HG03469 (cell line): ENCODE results near the gene CCL8.

ENCODE experiments used
- ATAC-seq: cut with Tn5 transposase; IDR thresholded peaks from one replicate; pipeline ENCODE4 v1.9.1; 2021; ENCODE audit warnings: mild to moderate bottlenecking, moderate library complexity, moderate number of reproducible peaks; ENCODE audit not compliant: unreplicated experiment

The CCL8 gene

DNA sequence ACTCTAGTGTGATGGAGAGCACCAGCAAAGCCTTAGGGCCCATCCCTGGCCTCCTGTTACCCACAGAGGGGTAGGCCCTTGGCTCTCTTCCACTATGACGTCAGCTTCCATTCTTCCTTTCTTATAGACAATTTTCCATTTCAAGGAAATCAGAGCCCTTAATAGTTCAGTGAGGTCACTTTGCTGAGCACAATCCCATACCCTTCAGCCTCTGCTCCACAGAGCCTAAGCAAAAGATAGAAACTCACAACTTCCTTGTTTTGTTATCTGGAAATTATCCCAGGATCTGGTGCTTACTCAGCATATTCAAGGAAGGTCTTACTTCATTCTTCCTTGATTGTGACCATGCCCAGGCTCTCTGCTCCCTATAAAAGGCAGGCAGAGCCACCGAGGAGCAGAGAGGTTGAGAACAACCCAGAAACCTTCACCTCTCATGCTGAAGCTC is at the start of gene CCL8:
CCL8 (plus strand) TSS at position 397 of the 445 bp plus-strand sequence. CDS start 67 bp downstream, outside the sequence.
- ATAC-seq = no peak

GRCh38 chr17:34269969-34270368 is 49.3 kb upstream of the CCL8 start, which contains the start of gene CCL7:
CCL7 (plus strand) TSS chr17:34270221; CDS start chr17:34270291, 70 bp downstream.
- ATAC-seq = no peak

- ATAC-seq = no peak
Measured at GRCh38 chr17:34275881-34276280, 43.4 kb upstream of the CCL8 start.

- no peak for ATAC-seq
Measured at GRCh38 chr17:34276826-34277225, 42.4 kb upstream of the CCL8 start.

DNA sequence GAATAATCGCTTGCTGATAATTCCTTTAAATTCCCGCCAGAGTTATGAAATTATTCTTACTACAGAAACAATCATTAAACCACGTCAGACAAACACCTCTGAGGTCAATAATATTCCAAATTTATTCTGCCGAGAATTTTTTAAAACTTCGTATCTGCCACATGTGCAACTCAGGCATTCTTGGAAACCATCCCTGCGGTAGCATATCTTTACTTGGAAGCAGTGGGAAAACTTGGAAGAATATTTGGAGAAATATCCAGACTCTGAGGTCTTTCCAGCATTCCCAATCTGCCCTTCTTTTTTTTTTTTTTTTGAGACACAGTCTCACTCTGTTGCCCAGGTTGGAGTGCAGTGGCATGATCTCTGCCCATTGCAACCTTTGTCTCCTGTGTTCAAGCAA is 35.7 kb upstream of the CCL8 start:
- ATAC-seq = no peak

GRCh38 chr17:34285286-34285792 is 33.9 kb upstream of the CCL8 start, which contains the start of gene CCL11:
CCL11 (plus strand) TSS chr17:34285742; CDS start chr17:34285809, 67 bp downstream.
- no peak for ATAC-seq

GRCh38 chr17:34287875-34288274 is 31.4 kb upstream of the CCL8 start:
- ATAC-seq = no peak

- ATAC-seq = no peak
Measured at GRCh38 chr17:34290586-34290985, 28.6 kb upstream of the CCL8 start.

- ATAC-seq = no peak
Measured at GRCh38 chr17:34291721-34292348, 27.4 kb upstream of the CCL8 start.

DNA sequence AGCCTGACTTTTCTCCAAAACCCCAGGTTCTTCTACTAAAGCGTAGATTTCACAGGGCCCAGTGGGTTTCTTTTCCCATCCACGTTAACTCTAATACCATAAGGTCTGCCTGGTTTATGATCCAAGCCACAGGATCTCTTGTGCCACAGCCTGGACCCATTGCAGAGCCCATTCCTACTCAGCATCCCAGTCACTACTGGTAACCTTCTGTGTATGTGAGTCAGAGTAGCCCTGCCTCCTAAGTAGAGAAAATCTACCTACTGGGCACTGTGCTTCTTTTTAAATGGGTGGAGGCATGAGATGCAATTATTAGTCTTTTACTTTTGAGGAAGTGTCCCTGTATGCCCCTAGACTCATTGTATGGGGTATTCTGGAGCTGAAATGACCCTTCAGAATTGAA is 20.2 kb upstream of the CCL8 start:
- ATAC-seq = no peak

GRCh38 chr17:34299956-34300577 is 19.2 kb upstream of the CCL8 start:
- ATAC-seq = no peak

DNA sequence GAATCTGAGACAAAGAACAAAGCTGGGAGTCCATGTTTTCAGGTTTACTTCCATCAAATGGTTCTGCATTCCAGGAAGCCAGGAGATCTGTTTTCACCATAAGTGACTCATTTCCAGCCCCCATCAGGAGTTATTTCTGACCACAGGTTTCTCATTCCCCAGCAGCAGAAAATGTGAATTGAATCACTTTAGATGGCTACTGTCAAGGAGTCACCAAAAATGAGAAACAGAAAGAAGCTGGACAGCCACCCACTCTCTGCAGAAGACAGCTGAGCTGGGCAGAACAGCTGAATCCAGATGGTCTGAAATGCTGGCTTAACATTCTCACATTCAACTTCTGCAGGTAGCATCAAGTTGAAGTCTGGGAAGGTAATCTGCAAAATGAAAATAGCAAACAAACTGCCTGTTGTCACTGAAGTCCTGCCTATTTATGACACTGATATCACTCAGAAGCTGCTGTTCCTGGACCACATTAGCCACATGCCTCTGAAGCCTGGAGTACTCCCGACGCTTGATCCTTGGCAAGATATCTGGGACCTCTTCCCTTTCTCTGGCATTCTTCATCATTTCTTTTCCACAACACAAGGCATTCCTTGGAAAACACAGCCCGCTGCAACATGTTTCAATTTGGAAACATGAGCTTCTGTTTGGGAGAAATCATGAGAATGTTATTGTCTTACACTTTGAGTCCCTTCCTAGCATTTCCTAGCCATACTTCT is 18.4 kb upstream of the CCL8 start:
- no peak for ATAC-seq

GRCh38 chr17:34301986-34302385 is 17.2 kb upstream of the CCL8 start:
- no peak for ATAC-seq

- no peak for ATAC-seq
Measured at GRCh38 chr17:34302636-34303035, 16.6 kb upstream of the CCL8 start.

- ATAC-seq = no peak
Measured at GRCh38 chr17:34303606-34304005, 15.6 kb upstream of the CCL8 start.

DNA sequence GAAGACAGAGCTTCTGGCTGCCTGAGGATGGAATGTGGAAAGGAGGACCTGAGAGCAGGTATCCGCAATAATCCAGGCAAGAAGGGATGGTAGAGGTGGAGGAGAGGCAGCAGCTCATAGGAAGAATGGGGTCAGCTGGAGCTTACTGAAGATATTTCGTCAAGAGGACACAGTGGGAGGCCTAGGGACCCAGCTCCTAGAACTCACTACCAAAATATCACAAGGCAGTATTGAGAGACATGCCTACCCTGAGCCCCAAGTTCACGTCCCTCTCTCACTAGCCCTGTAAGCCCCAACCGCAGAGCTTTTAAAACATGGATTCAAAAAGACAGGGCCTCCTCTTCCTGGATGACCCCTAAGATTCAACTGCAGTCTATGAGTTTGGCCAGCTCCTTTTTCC is 14.2 kb upstream of the CCL8 start:
- ATAC-seq = no peak

DNA sequence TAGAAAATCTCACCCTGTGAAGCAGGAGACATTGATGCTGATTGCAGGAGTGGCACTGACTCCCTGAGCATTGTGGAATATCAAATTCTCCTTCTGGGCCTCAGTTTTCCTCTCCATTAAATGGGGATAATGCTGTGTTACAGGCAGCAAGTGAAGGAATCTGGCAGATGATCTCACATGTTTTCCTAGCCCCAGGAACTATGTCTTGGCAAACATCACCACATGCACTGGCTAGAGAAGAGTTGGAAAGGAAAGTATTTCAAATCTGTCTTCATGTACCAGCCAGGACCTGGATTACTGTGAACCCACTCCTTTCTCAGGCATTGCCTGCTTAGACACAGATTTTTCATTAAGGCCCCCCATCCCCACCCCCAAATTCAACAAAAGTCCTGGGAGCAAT is 13.6 kb upstream of the CCL8 start:
- ATAC-seq = no peak

DNA sequence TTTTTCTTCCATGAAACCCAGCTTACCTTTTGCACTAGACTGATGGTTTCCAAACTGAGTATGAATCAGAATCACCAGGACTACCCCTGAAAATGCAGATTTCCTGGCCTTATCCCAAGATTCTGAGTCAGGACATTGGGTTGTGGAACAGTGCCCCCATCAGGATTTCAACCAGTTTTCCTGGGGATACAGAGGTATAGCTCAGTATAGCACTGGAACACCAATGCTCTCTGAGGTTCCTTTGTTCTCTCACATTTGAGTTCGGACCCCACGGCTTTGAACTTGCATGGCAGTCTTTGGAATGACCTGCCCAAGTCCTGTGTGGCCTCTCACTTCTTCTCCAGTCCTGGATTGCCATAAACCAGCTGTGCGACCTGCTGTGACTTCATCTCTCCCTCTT is 12.8 kb upstream of the CCL8 start:
- no peak for ATAC-seq

- no peak for ATAC-seq
Measured at GRCh38 chr17:34307110-34307509, 12.1 kb upstream of the CCL8 start.

DNA sequence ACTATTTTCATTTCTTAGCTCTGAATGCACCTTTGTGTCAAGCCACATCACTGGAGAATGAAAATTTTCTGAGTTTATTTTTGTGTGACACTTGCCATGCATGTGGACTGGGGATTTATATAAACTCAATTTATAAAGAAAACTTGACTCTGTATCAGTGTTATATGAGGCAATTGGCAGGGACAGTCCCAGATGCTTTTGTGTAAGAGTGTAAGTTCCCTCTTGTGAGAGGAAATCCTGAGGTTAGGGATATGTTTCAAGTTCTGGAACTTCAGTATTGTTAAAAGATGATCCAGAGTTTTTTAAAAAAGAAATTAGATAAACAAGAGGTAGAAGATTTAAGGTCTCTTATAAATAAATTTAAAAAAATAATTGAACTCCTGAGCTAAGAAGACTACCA is 10.9 kb upstream of the CCL8 start:
- no peak for ATAC-seq

DNA sequence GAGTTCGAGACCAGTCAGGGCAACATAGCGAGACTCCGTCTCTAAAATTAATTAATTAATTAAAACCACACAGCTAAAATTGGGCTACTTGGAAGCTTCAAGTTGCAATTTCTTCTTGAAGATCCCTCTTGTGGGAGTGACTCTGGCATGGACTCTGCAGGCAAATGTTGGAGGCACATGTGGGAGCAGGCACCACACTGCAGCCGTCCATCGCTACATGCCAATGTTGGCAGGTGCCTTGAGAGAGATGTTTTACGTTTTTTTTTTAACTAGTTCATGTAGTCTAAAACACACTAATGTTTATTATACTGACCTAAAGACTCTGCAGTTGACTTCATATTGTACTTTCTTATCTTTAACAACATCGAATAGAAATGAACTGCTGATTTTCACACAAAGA is 7.9 kb upstream of the CCL8 start:
- ATAC-seq = no peak

DNA sequence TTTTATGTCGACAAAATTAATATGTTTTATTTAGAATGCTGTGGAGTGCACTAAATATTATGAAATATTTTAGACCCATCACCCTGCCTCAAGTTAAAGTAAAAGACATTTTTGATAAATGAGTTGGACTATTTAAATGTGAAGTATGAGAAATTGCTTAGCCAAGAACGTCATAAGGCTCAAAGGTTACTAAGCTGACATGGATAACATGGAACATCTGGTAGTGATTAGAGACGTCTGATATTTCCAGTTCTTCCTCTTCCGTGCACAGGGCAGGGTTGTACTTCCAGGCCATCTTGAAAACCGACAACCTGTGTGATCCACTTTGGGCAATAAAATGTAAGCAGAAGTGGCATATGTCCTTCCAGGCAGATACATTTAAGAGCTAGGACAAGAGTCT is 7.2 kb upstream of the CCL8 start:
- ATAC-seq = no peak
